HCT116 (cell line): ENCODE results near the gene GRIP1.

Experiments
- CTCF ChIP-seq, 3 experiments: fragments of 200-600 bp in 1 of 3; sonication (generic) in 1 of 3; IDR thresholded peaks in 2 of 3; conservative IDR thresholded peaks in 1 of 3; 2 replicates each; pipeline ENCODE4 v1.5.1; 2012 to 2017; ENCODE audit warnings: low read depth in 2 of 3, low read length in 2 of 3, antibody characterized with exemption in 1 of 3, borderline replicate concordance in 1 of 3, control low read depth in 1 of 3, mild to moderate bottlenecking in 1 of 3, mixed read lengths in 1 of 3, mixed run types in 1 of 3, moderate library complexity in 1 of 3; ENCODE audit not compliant: insufficient read depth in 1 of 3
- EZH2phosphoT487 ChIP-seq: fragments of 200-600 bp; IDR thresholded peaks from 2 replicates; pipeline ENCODE4 v1.6.1; 2018; ENCODE audit warnings: antibody characterized with exemption, borderline replicate concordance
- FOSL1 ChIP-seq: IDR thresholded peaks from 2 replicates; pipeline ENCODE4 v1.6.1; 2012; ENCODE audit warnings: low read depth
- POLR2A ChIP-seq: IDR thresholded peaks from 2 replicates; pipeline ENCODE4 v1.7.0; 2011; ENCODE audit warnings: borderline replicate concordance; ENCODE audit not compliant: insufficient read depth, insufficient read length; ENCODE audit errors: extremely low read depth
- POLR2AphosphoS5 ChIP-seq: IDR thresholded peaks from 2 replicates; pipeline ENCODE4 v1.6.1; 2011; ENCODE audit warnings: mild to moderate bottlenecking, low read depth, low read length, moderate library complexity
- REST ChIP-seq: IDR thresholded peaks from 2 replicates; pipeline ENCODE4 v1.6.1; 2012; ENCODE audit warnings: low read depth

- TF ChIP-seq CTCF (IDR thresholded peaks at IDR 0.05 in 2 of 3, conservative IDR thresholded peaks at IDR 0.05 in 1 of 3; ENCODE audit: borderline replicate concordance in 1 of 3, insufficient read depth in 1 of 3, low read depth in 2 of 3, low read length in 2 of 3) (no peak), REST (no peak), FOSL1 (no peak), POLR2AphosphoS5 (no peak), POLR2A (no peak), EZH2phosphoT487 (no peak)
Observed at GRCh38 chr12:66482351-66483203, 196.3 kb downstream of the GRIP1 start.
